A549 (cell line): ENCODE data around the gene CIROP.

Source experiments
- CBX8 ChIP-seq: fragments of 200-600 bp; sonication (generic); IDR thresholded peaks from 2 replicates; pipeline ENCODE4 v1.6.1; 2016
- CTCF ChIP-seq: fragments of >200 bp; sonication (Bioruptor Twin); formaldehyde crosslinking; IDR thresholded peaks from 3 replicates; pipeline ENCODE4 v1.5.1; 2016
- EP300 ChIP-seq, 2 experiments: fragments of >200 bp; sonication (Bioruptor Twin); formaldehyde crosslinking; IDR thresholded peaks; 2 replicates in 1 of 2; 3 replicates in 1 of 2; pipeline ENCODE4 v1.6.1; 2016 to 2017
- FOSL2 ChIP-seq, 2 experiments: fragments of 450-650 bp in 1 of 2; fragments of >200 bp in 1 of 2; sonication (Bioruptor Twin) in 1 of 2; formaldehyde crosslinking; IDR thresholded peaks; 2 replicates each; pipeline versions ENCODE4 v1.5.0 to v1.6.1; 2016 to 2020; ENCODE audit warnings: mild to moderate bottlenecking in 1 of 2, moderate library complexity in 1 of 2
- NPAS2 ChIP-seq: fragments of 250-450 bp; sonication (Bioruptor Pico); IDR thresholded peaks from 2 replicates; pipeline ENCODE4 v1.8.0; 2022; ENCODE audit warnings: mild to moderate bottlenecking, moderate library complexity, borderline replicate concordance
- POLR2AphosphoS2 ChIP-seq: conservative IDR thresholded peaks from 2 replicates; pipeline ENCODE4 v1.6.1; 2012; ENCODE audit warnings: low read length, improper control_type of control experiment, inconsistent platforms
- ZFP36 ChIP-seq: fragments of 450-650 bp; IDR thresholded peaks from 2 replicates; pipeline ENCODE4 v1.6.1; 2014; ENCODE audit warnings: borderline replicate concordance; ENCODE audit not compliant: partially characterized antibody

- no peak for TF ChIP-seq ZFP36
- TF ChIP-seq FOSL2 (IDR thresholded peaks at IDR 0.05) = no peak
- no peak for TF ChIP-seq FOSL2 (CRISPR knock-in tag; IDR thresholded peaks at IDR 0.05)
- TF ChIP-seq CBX8 = no peak
- TF ChIP-seq NPAS2 (CRISPR knock-in tag) = no peak
- no peak for TF ChIP-seq POLR2AphosphoS2
- TF ChIP-seq EP300 (IDR thresholded peaks at IDR 0.05) = no peak
- no peak for TF ChIP-seq CTCF
These were observed 11.1 kb upstream of the CIROP start for GRCh38 chr14:23115918-23116317.
